ENCODE data around the gene POLD3. TPM values are rescaled to one million over a fixed set of nuclear protein-coding genes. Genes with fewer than 3 reads are reported as not detected.

Gene POLD3
- total and polyA plus RNA-seq, 4 donors: 7.6 to 21.1 (median 15.0) TPM

DNA sequence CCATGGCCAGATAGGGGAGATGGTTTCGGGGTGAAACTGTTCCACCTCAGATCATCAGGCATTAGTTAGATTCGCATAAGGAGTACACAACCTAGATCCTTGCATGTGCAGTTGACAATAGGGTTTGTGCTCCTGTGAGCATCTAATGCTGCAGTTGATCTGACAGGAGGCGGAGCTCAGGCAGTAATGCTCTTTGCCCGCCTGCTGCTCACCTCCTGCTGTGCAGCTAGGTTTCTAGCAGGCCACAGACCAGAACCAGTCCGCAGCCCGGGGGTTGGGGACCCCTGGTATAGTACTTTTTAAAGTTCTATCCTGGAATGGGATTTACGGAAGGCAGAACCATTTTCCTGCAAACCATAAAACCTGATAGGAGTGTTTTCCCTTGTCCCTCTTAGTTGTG, 54.6 kb downstream of the POLD3 start:
- DNase-seq (no peak), ATAC-seq (ENCODE audit: insufficient read depth, low FRiP score) (no peak)
- Histone ChIP-seq H3K9me3 (ENCODE audit: control insufficient read depth in 4 of 4, insufficient read depth in 3 of 4, low read length in 3 of 4) (no peaks in the 10 kb centered on the region), H3K9ac (ENCODE audit: insufficient read depth in 1 of 2, low read length in 2 of 2) (no peak overlapping the region), H3K27ac (ENCODE audit: low read depth in 1 of 2, low read length in 1 of 2) (no peak overlapping the region), H3K27me3 (ENCODE audit: control insufficient read depth in 3 of 3, insufficient read depth in 3 of 3, low read length in 2 of 3) (no peaks in the 10 kb centered on the region), H3K4me1 (ENCODE audit: control insufficient read depth in 5 of 5, insufficient read depth in 5 of 5, low read length in 5 of 5) (peaks cover 0 to 19% (median 4%) of the 10 kb centered on the region in 5 donors), H3K4me3 (no peak overlapping the region), H3K36me3 (ENCODE audit: control insufficient read depth in 4 of 4, insufficient read depth in 4 of 4, low read length in 4 of 4) (peaks cover 0 to 6% (median 1%) of the 10 kb centered on the region in 4 donors)
- TF ChIP-seq, protein P1, sequence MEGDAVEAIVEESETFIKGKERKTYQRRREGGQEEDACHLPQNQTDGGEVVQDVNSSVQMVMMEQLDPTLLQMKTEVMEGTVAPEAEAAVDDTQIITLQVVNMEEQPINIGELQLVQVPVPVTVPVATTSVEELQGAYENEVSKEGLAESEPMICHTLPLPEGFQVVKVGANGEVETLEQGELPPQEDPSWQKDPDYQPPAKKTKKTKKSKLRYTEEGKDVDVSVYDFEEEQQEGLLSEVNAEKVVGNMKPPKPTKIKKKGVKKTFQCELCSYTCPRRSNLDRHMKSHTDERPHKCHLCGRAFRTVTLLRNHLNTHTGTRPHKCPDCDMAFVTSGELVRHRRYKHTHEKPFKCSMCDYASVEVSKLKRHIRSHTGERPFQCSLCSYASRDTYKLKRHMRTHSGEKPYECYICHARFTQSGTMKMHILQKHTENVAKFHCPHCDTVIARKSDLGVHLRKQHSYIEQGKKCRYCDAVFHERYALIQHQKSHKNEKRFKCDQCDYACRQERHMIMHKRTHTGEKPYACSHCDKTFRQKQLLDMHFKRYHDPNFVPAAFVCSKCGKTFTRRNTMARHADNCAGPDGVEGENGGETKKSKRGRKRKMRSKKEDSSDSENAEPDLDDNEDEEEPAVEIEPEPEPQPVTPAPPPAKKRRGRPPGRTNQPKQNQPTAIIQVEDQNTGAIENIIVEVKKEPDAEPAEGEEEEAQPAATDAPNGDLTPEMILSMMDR (IDR thresholded peaks at IDR 0.05; ENCODE audit: control extremely low read depth, extremely low read depth): no peak
- 95 to 96% methylated on average over 7 of the region's 7 CpGs for WGBS, 2 donors

DNA sequence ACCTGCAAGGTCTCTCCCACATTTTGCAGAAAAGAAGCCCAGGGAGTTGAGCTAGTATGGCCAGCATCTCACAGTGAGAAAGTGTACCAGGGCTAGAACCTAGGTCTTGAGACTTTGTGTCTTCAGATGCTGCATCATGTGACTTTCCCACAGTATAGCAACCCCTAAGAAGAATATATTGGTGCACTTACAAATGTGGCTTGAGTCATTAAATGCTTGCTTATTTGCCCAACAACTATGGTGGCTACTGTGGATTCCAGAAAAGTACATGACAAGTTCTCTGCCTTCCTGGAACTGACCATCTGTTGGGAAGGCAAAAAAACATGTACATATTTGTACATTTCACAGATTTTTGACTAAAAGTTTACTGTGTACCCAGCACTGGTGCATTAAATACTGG, 55.0 kb downstream of the POLD3 start:
- TF ChIP-seq, protein P1 (IDR thresholded peaks at IDR 0.05; ENCODE audit: control extremely low read depth, extremely low read depth): no peak
- DNase-seq (no peak), ATAC-seq (ENCODE audit: insufficient read depth, low FRiP score) (no peak)
- Histone ChIP-seq H3K27ac (ENCODE audit: low read depth in 1 of 2, low read length in 1 of 2) (no peak overlapping the region), H3K9ac (ENCODE audit: insufficient read depth in 1 of 2, low read length in 2 of 2) (no peak overlapping the region), H3K9me3 (ENCODE audit: control insufficient read depth in 4 of 4, insufficient read depth in 3 of 4, low read length in 3 of 4) (no peaks in the 10 kb centered on the region), H3K36me3 (ENCODE audit: control insufficient read depth in 4 of 4, insufficient read depth in 4 of 4, low read length in 4 of 4) (peaks cover 0 to 5% (median 0%) of the 10 kb centered on the region in 4 donors), H3K27me3 (ENCODE audit: control insufficient read depth in 3 of 3, insufficient read depth in 3 of 3, low read length in 2 of 3) (no peaks in the 10 kb centered on the region), H3K4me1 (ENCODE audit: control insufficient read depth in 5 of 5, insufficient read depth in 5 of 5, low read length in 5 of 5) (peaks cover 0 to 19% (median 4%) of the 10 kb centered on the region in 5 donors), H3K4me3 (no peak overlapping the region)

DNA sequence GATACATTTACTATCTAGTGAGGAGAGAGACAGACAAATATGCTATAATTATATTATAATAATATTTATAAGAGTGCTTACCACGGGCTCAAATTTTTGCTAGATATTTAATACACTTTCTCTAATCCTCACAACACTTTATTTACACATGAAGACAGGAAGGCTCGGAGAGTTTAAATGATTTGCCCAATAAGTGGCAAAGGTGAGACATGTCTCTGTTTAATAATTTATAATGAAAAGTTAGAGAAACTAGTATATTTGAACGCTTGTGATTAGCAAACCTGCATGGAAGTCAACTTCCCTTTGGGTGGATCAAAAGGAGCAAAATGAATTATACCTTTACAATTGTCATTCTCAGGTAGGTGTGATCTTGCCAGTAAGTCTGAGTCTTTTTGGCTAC, 55.4 kb downstream of the POLD3 start:
- ATAC-seq (ENCODE audit: insufficient read depth, low FRiP score): no peak
- Histone ChIP-seq H3K4me3 (no peak overlapping the region), H3K36me3 (ENCODE audit: control insufficient read depth in 4 of 4, insufficient read depth in 4 of 4, low read length in 4 of 4) (peaks cover 0 to 2% (median 0%) of the 10 kb centered on the region in 4 donors), H3K4me1 (ENCODE audit: control insufficient read depth in 5 of 5, insufficient read depth in 5 of 5, low read length in 5 of 5) (peaks cover 0 to 19% (median 4%) of the 10 kb centered on the region in 5 donors), H3K9ac (ENCODE audit: insufficient read depth in 1 of 2, low read length in 2 of 2) (no peak overlapping the region), H3K27ac (ENCODE audit: low read depth in 1 of 2, low read length in 1 of 2) (no peak overlapping the region), H3K9me3 (ENCODE audit: control insufficient read depth in 4 of 4, insufficient read depth in 3 of 4, low read length in 3 of 4) (no peaks in the 10 kb centered on the region), H3K27me3 (ENCODE audit: control insufficient read depth in 3 of 3, insufficient read depth in 3 of 3, low read length in 2 of 3) (no peaks in the 10 kb centered on the region)
- DNase-seq: no peak
- TF ChIP-seq, protein P1 (IDR thresholded peaks at IDR 0.05; ENCODE audit: control extremely low read depth, extremely low read depth): no peak
- 95 to 96% methylated on average over 3 of the region's 3 CpGs for WGBS, 2 donors

DNA sequence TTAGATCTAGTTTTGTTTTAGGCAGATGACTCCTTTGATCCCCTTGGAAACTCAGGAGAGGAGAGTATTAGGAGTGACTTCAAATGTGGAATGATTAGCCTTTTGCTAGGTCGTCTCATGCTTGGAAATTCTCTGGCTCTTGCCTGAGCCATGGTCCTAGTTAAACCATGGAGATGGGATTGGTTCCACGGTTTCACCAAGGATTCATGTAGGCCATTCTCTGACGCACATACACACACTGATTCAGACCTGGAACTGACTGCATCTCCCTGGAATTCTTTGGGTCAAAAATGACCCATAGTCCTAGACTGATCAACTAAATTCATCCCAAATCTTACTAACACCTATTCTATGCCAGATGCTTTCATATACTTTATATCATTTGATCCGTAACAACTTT, 56.5 kb downstream of the POLD3 start:
- no peak overlapping the region for H3K27ac ChIP-seq (ENCODE audit: low read depth in 1 of 2, low read length in 1 of 2)
- TF ChIP-seq, protein P1 (IDR thresholded peaks at IDR 0.05; ENCODE audit: control extremely low read depth, extremely low read depth): no peak
- no peak overlapping the region for H3K9ac ChIP-seq (ENCODE audit: insufficient read depth in 1 of 2, low read length in 2 of 2)
- peaks cover 0 to 2% (median 0%) of the 10 kb centered on the region in 4 donors for H3K9me3 ChIP-seq (ENCODE audit: control insufficient read depth in 4 of 4, insufficient read depth in 3 of 4, low read length in 3 of 4)
- H3K4me1 ChIP-seq (ENCODE audit: control insufficient read depth in 5 of 5, insufficient read depth in 5 of 5, low read length in 5 of 5): peaks cover 0 to 19% (median 4%) of the 10 kb centered on the region in 5 donors
- H3K36me3 ChIP-seq (ENCODE audit: control insufficient read depth in 4 of 4, insufficient read depth in 4 of 4, low read length in 4 of 4): no peaks in the 10 kb centered on the region
- 96 to 97% methylated on average over 4 of the region's 4 CpGs for WGBS, 2 donors
- no peak for DNase-seq
- no peaks in the 10 kb centered on the region for H3K27me3 ChIP-seq (ENCODE audit: control insufficient read depth in 3 of 3, insufficient read depth in 3 of 3, low read length in 2 of 3)
- no peak overlapping the region for H3K4me3 ChIP-seq
- ATAC-seq (ENCODE audit: insufficient read depth, low FRiP score): no peak
